Ecto neural progenitor cell (in vitro differentiated cells): Measurements from ENCODE around the gene LBHD1.

Experiments
- DNase-seq: peaks from one replicate; pipeline ENCODE4 v3.0.0-alpha.2; 2018; ENCODE audit warnings: low spot score

Gene LBHD1

DNA sequence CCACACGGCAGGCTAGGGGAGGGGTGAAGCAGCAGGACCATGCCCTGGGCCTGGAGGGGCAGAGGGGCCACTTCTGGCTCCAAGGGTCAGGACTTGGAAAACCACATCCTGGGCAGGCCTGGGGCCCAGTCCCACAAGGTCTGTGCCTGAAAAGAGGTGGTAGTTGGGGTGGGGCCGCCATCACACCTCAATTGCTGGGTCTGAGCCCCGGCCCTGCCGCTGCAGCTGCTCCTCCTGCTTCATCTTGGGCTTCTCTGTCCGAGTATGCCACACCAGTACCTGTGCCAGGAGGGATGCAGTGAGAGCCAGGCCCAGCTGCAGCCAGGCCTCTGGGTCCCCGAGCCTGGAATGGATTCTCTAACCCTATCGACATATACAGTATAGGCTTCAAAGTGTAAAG, 56.5 kb downstream of the LBHD1 start:
- no peak for DNase-seq

DNA sequence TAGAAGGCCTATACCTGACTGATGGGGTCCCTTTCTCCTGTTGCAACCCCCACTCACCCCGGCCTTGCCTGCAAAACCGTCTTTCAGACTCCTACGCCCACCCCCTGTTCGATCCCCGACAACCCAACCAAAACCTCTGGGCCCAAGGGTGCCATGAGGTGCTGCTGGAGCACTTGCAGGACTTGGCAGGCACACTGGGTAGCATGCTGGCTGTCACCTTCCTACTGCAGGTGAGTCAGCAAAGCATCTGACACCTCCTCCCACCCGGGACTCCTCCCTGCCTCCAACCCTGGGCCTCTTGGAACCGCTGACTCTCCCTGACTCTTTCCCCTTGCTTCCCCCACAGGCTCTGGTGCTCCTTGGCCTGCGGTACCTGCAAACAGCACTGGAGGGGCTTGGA, 57.8 kb downstream of the LBHD1 start:
- DNase-seq: no peak

DNA sequence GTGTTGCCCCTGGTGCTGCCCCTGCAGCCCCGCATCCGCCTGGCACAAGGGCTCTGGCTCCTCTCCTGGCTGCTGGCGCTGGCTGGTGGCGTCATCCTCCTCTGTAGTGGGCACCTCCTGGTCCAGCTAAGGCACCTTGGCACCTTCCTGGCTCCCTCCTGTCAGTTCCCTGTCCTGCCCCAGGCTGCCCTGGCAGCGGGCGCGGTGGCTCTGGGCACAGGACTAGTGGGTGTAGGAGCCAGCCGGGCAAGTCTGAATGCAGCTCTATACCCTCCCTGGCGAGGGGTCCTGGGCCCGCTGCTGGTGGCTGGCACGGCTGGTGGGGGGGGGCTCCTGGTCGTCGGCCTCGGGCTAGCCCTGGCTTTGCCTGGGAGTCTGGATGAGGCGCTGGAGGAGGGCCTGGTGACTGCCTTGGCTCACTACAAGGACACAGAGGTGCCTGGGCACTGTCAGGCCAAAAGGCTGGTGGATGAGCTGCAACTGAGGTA, 58.7 kb downstream of the LBHD1 start:
- DNase-seq: no peak
